ENCODE measurements around the gene CMTR1.

- TF ChIP-seq CTCF (CRISPR knock-in tag; IDR thresholded peaks at IDR 0.05), result 0 out of 2 replicates have a peak, but pooled peaks have one; percentile 7
- TF ChIP-seq, protein P1, sequence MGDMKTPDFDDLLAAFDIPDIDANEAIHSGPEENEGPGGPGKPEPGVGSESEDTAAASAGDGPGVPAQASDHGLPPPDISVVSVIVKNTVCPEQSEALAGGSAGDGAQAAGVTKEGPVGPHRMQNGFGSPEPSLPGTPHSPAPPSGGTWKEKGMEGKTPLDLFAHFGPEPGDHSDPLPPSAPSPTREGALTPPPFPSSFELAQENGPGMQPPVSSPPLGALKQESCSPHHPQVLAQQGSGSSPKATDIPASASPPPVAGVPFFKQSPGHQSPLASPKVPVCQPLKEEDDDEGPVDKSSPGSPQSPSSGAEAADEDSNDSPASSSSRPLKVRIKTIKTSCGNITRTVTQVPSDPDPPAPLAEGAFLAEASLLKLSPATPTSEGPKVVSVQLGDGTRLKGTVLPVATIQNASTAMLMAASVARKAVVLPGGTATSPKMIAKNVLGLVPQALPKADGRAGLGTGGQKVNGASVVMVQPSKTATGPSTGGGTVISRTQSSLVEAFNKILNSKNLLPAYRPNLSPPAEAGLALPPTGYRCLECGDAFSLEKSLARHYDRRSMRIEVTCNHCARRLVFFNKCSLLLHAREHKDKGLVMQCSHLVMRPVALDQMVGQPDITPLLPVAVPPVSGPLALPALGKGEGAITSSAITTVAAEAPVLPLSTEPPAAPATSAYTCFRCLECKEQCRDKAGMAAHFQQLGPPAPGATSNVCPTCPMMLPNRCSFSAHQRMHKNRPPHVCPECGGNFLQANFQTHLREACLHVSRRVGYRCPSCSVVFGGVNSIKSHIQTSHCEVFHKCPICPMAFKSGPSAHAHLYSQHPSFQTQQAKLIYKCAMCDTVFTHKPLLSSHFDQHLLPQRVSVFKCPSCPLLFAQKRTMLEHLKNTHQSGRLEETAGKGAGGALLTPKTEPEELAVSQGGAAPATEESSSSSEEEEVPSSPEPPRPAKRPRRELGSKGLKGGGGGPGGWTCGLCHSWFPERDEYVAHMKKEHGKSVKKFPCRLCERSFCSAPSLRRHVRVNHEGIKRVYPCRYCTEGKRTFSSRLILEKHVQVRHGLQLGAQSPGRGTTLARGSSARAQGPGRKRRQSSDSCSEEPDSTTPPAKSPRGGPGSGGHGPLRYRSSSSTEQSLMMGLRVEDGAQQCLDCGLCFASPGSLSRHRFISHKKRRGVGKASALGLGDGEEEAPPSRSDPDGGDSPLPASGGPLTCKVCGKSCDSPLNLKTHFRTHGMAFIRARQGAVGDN (CRISPR knock-in tag; IDR thresholded peaks at IDR 0.05), result peak; percentile 90
- TF ChIP-seq HBP1 (CRISPR knock-in tag; IDR thresholded peaks at IDR 0.05; ENCODE audit: low read depth), result no peak; the same call in 1 of the 2 replicates
- TF ChIP-seq ZNF414 (CRISPR knock-in tag; IDR thresholded peaks at IDR 0.05), result no peak
- peak; percentile 100 for TF ChIP-seq YY1 (IDR thresholded peaks at IDR 0.05; ENCODE audit: insufficient read depth, insufficient replicate concordance, low read depth, low read length)
- TF ChIP-seq HDAC1 (CRISPR knock-in tag; IDR thresholded peaks at IDR 0.05), result peak; percentile 73
- peak; percentile 42 to 51; a peak in 1 of 4 replicates for TF ChIP-seq POLR2A (IDR thresholded peaks at IDR 0.05; ENCODE audit: insufficient read depth in 1 of 2, low read depth in 2 of 2, low read length in 2 of 2)
- TF ChIP-seq AHDC1 (CRISPR knock-in tag; IDR thresholded peaks at IDR 0.05; ENCODE audit: borderline replicate concordance), result no peak
- TF ChIP-seq PHB2 (IDR thresholded peaks at IDR 0.05; ENCODE audit: partially characterized antibody), result no peak
- TF ChIP-seq RAD21 (CRISPR knock-in tag; IDR thresholded peaks at IDR 0.05), result no peak
- TF ChIP-seq ZNF83 (CRISPR knock-in tag; IDR thresholded peaks at IDR 0.05; ENCODE audit: borderline replicate concordance), result no peak
- TF ChIP-seq ZNF574 (CRISPR knock-in tag; IDR thresholded peaks at IDR 0.05), result peak; percentile 62
- TF ChIP-seq ZFX (CRISPR knock-in tag; IDR thresholded peaks at IDR 0.05; ENCODE audit: low read depth), result peak; percentile 78
Measured at GRCh38 chr6:37499433-37500293, 66.6 kb downstream of the CMTR1 start, which contains the start of gene CCDC167.

Data from HepG2 (cell line).